OCI-LY1 (cell line): ENCODE measurements around the gene TRIM63.

Experiments used
- H2AFZ ChIP-seq: fragments of 200-600 bp; sonication (generic), shearing (Covaris generic); 2 replicates; pipeline ENCODE4 v1.6.0; 2014; ENCODE audit warnings: antibody characterized with exemption, mild to moderate bottlenecking, low read length
- H3F3A ChIP-seq: fragments of 200-600 bp; sonication (generic), shearing (Covaris generic); 2 replicates; pipeline ENCODE4 v1.6.0; 2014; ENCODE audit warnings: mild to moderate bottlenecking, antibody characterized with exemption, low read length, moderate library complexity; ENCODE audit not compliant: insufficient read depth
- H3K27ac ChIP-seq: fragments of 200-600 bp; sonication (generic); 2 replicates; pipeline ENCODE4 v1.5.1; 2014; ENCODE audit warnings: low read length, mixed run types, mild to moderate bottlenecking, low read depth; ENCODE audit not compliant: poor library complexity, severe bottlenecking
- H3K27me3 ChIP-seq: fragments of 200-600 bp; sonication (generic); 2 replicates; pipeline ENCODE4 v1.6.0; 2014; ENCODE audit warnings: antibody characterized with exemption, mild to moderate bottlenecking, low read length, moderate library complexity; ENCODE audit not compliant: insufficient read depth
- H3K36me3 ChIP-seq: fragments of 200-600 bp; sonication (generic); 2 replicates; pipeline ENCODE4 v1.6.1; 2014; ENCODE audit warnings: mild to moderate bottlenecking, antibody characterized with exemption, low read length, moderate library complexity, mixed read lengths; ENCODE audit not compliant: insufficient read depth
- H3K4me1 ChIP-seq: fragments of 200-600 bp; sonication (generic); 2 replicates; pipeline ENCODE4 v1.5.1; 2014; ENCODE audit warnings: mild to moderate bottlenecking, low read length, moderate library complexity; ENCODE audit not compliant: insufficient read depth, severe bottlenecking
- H3K4me2 ChIP-seq: fragments of 200-600 bp; sonication (generic), shearing (Covaris generic); 2 replicates; pipeline ENCODE4 v1.6.1; 2014; ENCODE audit warnings: low read length
- H3K4me3 ChIP-seq: fragments of 200-600 bp; sonication (generic); 2 replicates; pipeline ENCODE4 v1.5.1; 2014; ENCODE audit warnings: low read length, low read depth, mild to moderate bottlenecking, mixed read lengths; ENCODE audit not compliant: poor library complexity, severe bottlenecking
- H3K79me2 ChIP-seq: fragments of 200-600 bp; shearing (Covaris generic); 2 replicates; pipeline ENCODE4 v1.6.1; 2016; ENCODE audit warnings: mixed run types, low read length, mixed read lengths; ENCODE audit not compliant: insufficient read depth
- H3K9ac ChIP-seq: fragments of 200-600 bp; sonication (generic), shearing (Covaris generic); 2 replicates; pipeline ENCODE4 v1.6.1; 2014; ENCODE audit warnings: mild to moderate bottlenecking, low read length, mixed read lengths
- H3K9me2 ChIP-seq: fragments of 200-600 bp; sonication (generic), shearing (Covaris generic); 2 replicates; pipeline ENCODE4 v1.6.1; 2014; ENCODE audit warnings: low read depth, mild to moderate bottlenecking, low read length, mixed read lengths
- H3K9me3 ChIP-seq: fragments of 200-600 bp; shearing (Covaris generic); 2 replicates; pipeline ENCODE4 v1.6.1; 2014; ENCODE audit warnings: low read length, mixed read lengths
- H4K20me1 ChIP-seq: fragments of 200-600 bp; sonication (generic), shearing (Covaris generic); 2 replicates; pipeline ENCODE4 v1.6.0; 2016; ENCODE audit warnings: mild to moderate bottlenecking, low read length; ENCODE audit not compliant: insufficient read depth
- EZH2 ChIP-seq: fragments of 200-600 bp; sonication (generic), shearing (Covaris generic); IDR thresholded peaks from 2 replicates; pipeline ENCODE4 v1.8.0; 2017; ENCODE audit warnings: borderline replicate concordance, mixed run types, mild to moderate bottlenecking, antibody characterized with exemption, low read length, moderate library complexity, mixed read lengths
- TF ChIP-seq, protein P1 (sequence below): fragments of 200-600 bp; sonication (generic), shearing (Covaris generic); IDR thresholded peaks from 2 replicates; pipeline ENCODE4 v1.5.1; 2017; ENCODE audit warnings: mild to moderate bottlenecking, antibody characterized with exemption, low read length, moderate library complexity, mixed read lengths

Gene TRIM63

GRCh38 chr1:26072305-26072704 lies 4.9 kb upstream of the TRIM63 start:
- H3K9me2 ChIP-seq = no peaks in the 10 kb centered on the region
- no peak overlapping the region for H3K27ac ChIP-seq
- H3K4me3 ChIP-seq = no peak overlapping the region
- no peaks in the 10 kb centered on the region for H3K36me3 ChIP-seq
- no peaks in the 10 kb centered on the region for H3K4me1 ChIP-seq
- H3K9me3 ChIP-seq = no peaks in the 10 kb centered on the region
- TF ChIP-seq, protein P1, sequence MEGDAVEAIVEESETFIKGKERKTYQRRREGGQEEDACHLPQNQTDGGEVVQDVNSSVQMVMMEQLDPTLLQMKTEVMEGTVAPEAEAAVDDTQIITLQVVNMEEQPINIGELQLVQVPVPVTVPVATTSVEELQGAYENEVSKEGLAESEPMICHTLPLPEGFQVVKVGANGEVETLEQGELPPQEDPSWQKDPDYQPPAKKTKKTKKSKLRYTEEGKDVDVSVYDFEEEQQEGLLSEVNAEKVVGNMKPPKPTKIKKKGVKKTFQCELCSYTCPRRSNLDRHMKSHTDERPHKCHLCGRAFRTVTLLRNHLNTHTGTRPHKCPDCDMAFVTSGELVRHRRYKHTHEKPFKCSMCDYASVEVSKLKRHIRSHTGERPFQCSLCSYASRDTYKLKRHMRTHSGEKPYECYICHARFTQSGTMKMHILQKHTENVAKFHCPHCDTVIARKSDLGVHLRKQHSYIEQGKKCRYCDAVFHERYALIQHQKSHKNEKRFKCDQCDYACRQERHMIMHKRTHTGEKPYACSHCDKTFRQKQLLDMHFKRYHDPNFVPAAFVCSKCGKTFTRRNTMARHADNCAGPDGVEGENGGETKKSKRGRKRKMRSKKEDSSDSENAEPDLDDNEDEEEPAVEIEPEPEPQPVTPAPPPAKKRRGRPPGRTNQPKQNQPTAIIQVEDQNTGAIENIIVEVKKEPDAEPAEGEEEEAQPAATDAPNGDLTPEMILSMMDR = no peak
- no peak for TF ChIP-seq EZH2
- no peak overlapping the region for H3K4me2 ChIP-seq
- H2AFZ ChIP-seq = no peak overlapping the region
- no peak overlapping the region for H3K9ac ChIP-seq
- H4K20me1 ChIP-seq = no peaks in the 10 kb centered on the region
- H3K27me3 ChIP-seq = peaks cover 9% of the 10 kb centered on the region; the same call in 1 of the 2 replicates
- no peaks in the 10 kb centered on the region for H3K79me2 ChIP-seq
- no peaks in the 10 kb centered on the region for H3F3A ChIP-seq

GRCh38 chr1:26070963-26071342 lies 3.5 kb upstream of the TRIM63 start:
- no peaks in the 10 kb centered on the region for H3K9me2 ChIP-seq
- no peak overlapping the region for H2AFZ ChIP-seq
- no peaks in the 10 kb centered on the region for H3K9me3 ChIP-seq
- no peak for TF ChIP-seq EZH2
- TF ChIP-seq, protein P1 = no peak
- H3K9ac ChIP-seq = no peak overlapping the region
- no peaks in the 10 kb centered on the region for H4K20me1 ChIP-seq
- no peak overlapping the region for H3K4me3 ChIP-seq
- no peaks in the 10 kb centered on the region for H3K4me1 ChIP-seq
- H3K27me3 ChIP-seq = peaks cover 8% of the 10 kb centered on the region; the same call in 1 of the 2 replicates
- no peaks in the 10 kb centered on the region for H3F3A ChIP-seq
- no peak overlapping the region for H3K27ac ChIP-seq
- no peak overlapping the region for H3K4me2 ChIP-seq
- no peaks in the 10 kb centered on the region for H3K36me3 ChIP-seq
- no peaks in the 10 kb centered on the region for H3K79me2 ChIP-seq

- H3K27me3 ChIP-seq = 0 out of 2 replicates have a peak, but pooled peaks cover 3% of the 10 kb centered on the region
- no peak for TF ChIP-seq EZH2
- TF ChIP-seq, protein P1 = no peak
Observed at GRCh38 chr1:26070296-26070962, 3.0 kb upstream of the TRIM63 start.

More at GRCh38 chr1:26070296-26070962, 3.0 kb upstream of the TRIM63 start:
- no peaks in the 10 kb centered on the region for H4K20me1 ChIP-seq
- H3K4me3 ChIP-seq = no peak overlapping the region
- H3F3A ChIP-seq = no peaks in the 10 kb centered on the region
- H3K9me3 ChIP-seq = no peaks in the 10 kb centered on the region
- no peak overlapping the region for H3K9ac ChIP-seq
- no peaks in the 10 kb centered on the region for H3K4me1 ChIP-seq
- no peaks in the 10 kb centered on the region for H3K9me2 ChIP-seq
- no peak overlapping the region for H2AFZ ChIP-seq
- H3K27ac ChIP-seq = no peak overlapping the region
- H3K36me3 ChIP-seq = no peaks in the 10 kb centered on the region
- no peaks in the 10 kb centered on the region for H3K79me2 ChIP-seq
- H3K4me2 ChIP-seq = no peak overlapping the region
